HFF-Myc (cell line): ENCODE results near the gene PDP2.

Source experiments
- DNase-seq: peaks from one replicate; pipeline ENCODE4 v3.0.0-alpha.2; 2011; ENCODE audit warnings: low read depth; ENCODE audit errors: extremely low read depth
- H3K4me3 ChIP-seq: replicated peaks from 2 replicates; pipeline ENCODE4 v1.5.1; 2011; ENCODE audit warnings: low read depth, mild to moderate bottlenecking, control low read depth, low read length
- CTCF ChIP-seq: IDR thresholded peaks from 2 replicates; pipeline ENCODE4 v1.5.1; 2012; ENCODE audit warnings: mild to moderate bottlenecking, low read depth, low read length, control low read depth; ENCODE audit errors: missing control alignments

Gene PDP2

GRCh38 chr16:66846831-66847230 lies 33.5 kb upstream of the PDP2 start:
- no peak for DNase-seq
- no peak for TF ChIP-seq CTCF
- H3K4me3 ChIP-seq = no peak overlapping the region

GRCh38 chr16:66847533-66848067 lies 32.7 kb upstream of the PDP2 start:
- no peak overlapping the region for H3K4me3 ChIP-seq
- TF ChIP-seq CTCF = no peak
- DNase-seq = no peak

- DNase-seq = no peak
- no peak overlapping the region for H3K4me3 ChIP-seq
- TF ChIP-seq CTCF = no peak
Observed at GRCh38 chr16:66848172-66848571, 32.1 kb upstream of the PDP2 start.

- no peak overlapping the region for H3K4me3 ChIP-seq
- no peak for TF ChIP-seq CTCF
- no peak for DNase-seq
Observed at GRCh38 chr16:66849021-66849420, 31.3 kb upstream of the PDP2 start.

GRCh38 chr16:66849549-66849948 lies 30.8 kb upstream of the PDP2 start:
- H3K4me3 ChIP-seq = no peak overlapping the region
- no peak for DNase-seq
- no peak for TF ChIP-seq CTCF

GRCh38 chr16:66850115-66850815 lies 30.1 kb upstream of the PDP2 start:
- DNase-seq = no peak
- no peak for TF ChIP-seq CTCF
- no peak overlapping the region for H3K4me3 ChIP-seq
